ENCODE measurements around the gene ZDHHC11.
"Not testable (repeated sequence)": the region's sequence is repeated elsewhere in the genome, so short reads cannot be mapped to it uniquely, and the experiment has no call there.

The ZDHHC11 gene

DNA sequence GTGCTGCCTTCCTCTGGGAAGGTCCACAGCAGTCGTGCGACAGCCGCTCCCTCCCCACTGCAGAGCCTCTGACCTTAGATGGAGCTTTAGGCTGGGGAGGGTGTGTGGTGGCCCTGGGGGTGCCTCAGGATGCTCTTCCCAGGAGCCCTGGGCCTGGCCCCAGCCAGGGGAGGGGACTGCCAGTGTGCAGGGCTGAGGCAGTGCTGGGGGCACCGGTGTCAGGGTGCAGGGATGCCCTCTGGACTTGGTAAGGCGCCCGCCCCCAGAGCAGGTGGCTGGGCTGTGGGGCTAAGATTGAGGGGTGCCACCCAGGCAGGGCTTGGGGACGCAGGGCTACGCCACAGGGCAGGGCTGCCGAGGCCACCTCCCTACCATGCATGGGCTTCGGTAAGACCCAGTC lies 80.2 kb downstream of the ZDHHC11 start:
- DNase-seq (ENCODE audit: insufficient read length, low spot score); FAIRE-seq: not testable (repeated sequence)

- DNase-seq (ENCODE audit: insufficient read length, low spot score); FAIRE-seq: not testable (repeated sequence)
These were observed 81.2 kb downstream of the ZDHHC11 start for GRCh38 chr5:769485-770145.

GRCh38 chr5:766666-767431 lies 83.9 kb downstream of the ZDHHC11 start:
- DNase-seq (ENCODE audit: insufficient read length, low spot score) (no peak), FAIRE-seq (no peak)
- no peak for TF ChIP-seq POLR2A (IDR thresholded peaks at IDR 0.05; ENCODE audit: low read depth, low read length)

- DNase-seq (ENCODE audit: insufficient read length, low spot score) (peak; percentile 2), FAIRE-seq (no peak)
- no peak for TF ChIP-seq POLR2A (IDR thresholded peaks at IDR 0.05; ENCODE audit: low read depth, low read length)
These were observed 84.7 kb downstream of the ZDHHC11 start for GRCh38 chr5:765948-766631.

DNA sequence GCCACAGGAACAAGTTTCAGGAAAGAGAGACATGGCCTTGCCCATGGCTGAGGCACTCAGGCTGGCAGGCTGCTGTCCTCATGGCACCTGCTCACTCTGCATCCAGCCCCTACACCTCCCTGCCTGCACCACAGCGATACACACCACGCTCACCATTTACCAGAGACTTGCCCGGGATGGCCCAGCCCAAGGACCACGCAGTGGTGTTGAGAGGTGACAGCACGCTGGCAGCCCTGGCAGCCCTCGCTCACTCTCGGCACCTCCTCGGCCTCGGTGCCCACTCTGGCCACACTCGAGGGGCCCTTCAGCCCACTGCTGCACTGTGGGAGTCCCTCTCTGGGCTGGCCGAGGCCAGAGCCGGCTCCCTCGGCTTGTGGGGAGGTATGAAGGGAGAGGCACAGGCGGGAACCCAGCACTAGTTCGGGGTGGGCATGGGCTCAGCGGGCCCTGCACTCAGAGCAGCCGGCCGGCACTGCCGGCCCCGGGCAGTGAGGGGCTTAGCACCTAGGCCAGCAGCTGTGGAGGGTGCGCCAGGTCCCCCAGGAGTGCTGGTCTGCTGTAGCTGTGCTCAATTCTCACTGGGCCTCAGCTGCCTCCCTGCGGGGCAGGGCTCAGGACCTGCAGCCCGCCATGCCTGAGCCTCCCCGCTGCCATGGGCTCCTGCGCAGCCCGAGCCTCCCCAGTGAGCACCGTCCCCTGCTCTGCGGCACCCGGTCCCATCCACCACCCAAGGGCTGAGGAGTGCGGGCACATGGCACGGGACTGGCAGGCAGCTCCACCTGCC lies 86.6 kb downstream of the ZDHHC11 start:
- FAIRE-seq (no peak), DNase-seq (ENCODE audit: insufficient read length, low spot score) (peak; percentile 5)
- no peak for TF ChIP-seq POLR2A (IDR thresholded peaks at IDR 0.05; ENCODE audit: low read depth, low read length)

DNA sequence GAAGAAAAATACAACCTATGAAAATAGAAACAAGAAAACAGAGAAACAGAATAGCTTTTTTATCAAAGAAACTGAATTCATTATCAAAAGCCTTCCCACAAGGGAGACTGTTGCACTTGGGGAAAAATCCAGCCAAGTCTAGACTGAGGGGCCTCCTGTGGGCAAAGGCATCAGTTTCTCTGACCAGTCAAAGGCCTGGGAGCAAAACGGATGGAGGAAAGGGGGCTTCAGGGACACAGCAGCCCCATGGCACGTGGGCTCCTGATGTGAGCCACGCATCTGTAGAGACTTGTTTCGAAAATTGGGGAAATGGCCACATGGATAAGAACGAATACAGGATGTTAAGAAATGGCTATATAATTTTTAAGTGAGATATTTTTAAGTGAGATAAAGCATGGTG lies 87.4 kb downstream of the ZDHHC11 start:
- no peak for TF ChIP-seq POLR2A (IDR thresholded peaks at IDR 0.05; ENCODE audit: low read depth, low read length)

GRCh38 chr5:762996-763395 lies 87.8 kb downstream of the ZDHHC11 start:
- FAIRE-seq; DNase-seq (ENCODE audit: insufficient read length, low spot score): not testable (repeated sequence)

More for the DNA sequence above, 87.4 kb downstream of the ZDHHC11 start:
- DNase-seq (ENCODE audit: insufficient read length, low spot score): peak; percentile 2
- FAIRE-seq: no peak

DNA sequence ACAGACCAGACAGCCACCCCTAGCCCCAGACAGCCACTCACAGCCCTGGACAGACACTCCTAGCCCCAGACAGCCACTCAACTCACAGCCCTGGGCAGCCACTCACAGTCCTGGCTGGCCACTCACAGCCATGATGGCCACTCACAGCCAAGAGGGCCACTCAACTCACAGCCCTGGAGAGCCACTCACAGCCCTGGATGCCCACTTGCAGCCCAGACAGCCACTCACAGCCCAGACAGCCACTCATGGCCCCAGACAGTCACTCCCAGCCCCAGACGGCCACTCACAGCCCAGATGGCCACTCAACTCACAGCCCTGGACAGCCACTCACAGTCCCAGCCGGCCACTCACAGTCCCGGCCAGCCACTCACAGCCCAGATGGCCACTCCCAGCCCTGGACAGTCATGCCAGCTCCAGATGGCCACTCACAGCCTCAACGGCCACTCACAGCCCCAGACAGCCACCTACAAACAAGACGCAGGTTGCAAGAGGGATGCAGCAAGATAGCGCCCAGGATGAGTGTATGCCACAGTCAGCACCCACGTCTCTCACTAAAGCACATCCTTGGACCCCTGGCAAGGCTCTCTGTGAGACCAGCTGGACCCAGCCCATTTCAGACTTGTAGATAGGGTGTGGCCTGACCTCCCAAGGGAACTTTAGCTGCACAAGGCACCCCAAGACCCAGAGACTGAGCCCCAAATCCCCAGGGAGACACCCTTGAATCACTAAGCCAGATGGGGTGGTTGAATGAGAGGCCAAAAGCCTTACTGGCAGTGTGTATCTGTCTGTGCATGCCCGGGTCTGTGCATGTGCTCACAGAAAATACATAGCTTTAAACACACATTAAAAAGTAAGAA lies 88.7 kb downstream of the ZDHHC11 start:
- DNase-seq (ENCODE audit: insufficient read length, low spot score) (peak; percentile 2), FAIRE-seq (no peak)

GRCh38 chr5:761059-761771 lies 89.6 kb downstream of the ZDHHC11 start:
- DNase-seq (ENCODE audit: insufficient read length, low spot score) (peak; percentile 2), FAIRE-seq (no peak)
- TF ChIP-seq POLR2A (IDR thresholded peaks at IDR 0.05; ENCODE audit: low read depth, low read length): no peak

More for the DNA sequence above, 88.7 kb downstream of the ZDHHC11 start:
- TF ChIP-seq POLR2A (IDR thresholded peaks at IDR 0.05; ENCODE audit: low read depth, low read length): no peak

DNA sequence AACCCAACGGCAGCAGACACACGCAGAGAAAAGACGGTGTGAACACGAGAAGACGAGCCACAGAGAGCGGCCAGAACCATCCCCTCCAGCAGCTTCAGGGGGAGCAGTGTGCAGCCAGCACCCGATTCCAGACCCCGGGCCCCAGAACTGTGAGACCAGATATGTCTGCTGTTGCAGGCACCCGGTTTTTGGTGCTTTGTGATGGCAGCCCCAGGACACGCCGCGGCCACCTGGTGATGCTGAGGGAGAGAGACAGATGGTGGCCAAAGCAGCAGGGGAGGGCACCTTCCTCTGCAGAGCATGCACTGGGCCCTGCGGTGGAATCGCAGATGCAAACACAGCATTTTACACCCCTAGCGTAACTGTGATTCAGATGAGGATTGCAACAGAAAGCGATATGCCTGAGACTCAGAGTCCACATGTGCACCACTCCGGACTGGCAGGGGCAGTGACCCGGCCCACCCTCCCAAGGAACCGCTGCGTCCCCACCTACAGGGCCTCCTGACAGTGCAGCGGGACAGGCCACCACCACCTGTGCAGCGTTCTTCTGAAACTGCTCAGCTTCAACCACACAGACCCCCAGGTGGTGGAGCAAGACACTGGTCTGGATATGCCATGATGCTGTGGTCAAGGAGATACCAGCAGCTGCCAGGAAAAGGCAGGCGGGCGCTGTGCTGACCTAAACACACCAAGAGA lies 90.3 kb downstream of the ZDHHC11 start:
- no peak for TF ChIP-seq POLR2A (IDR thresholded peaks at IDR 0.05; ENCODE audit: low read depth, low read length)
- peak; percentile 1 for DNase-seq (ENCODE audit: insufficient read length, low spot score)
- FAIRE-seq: no peak

DNA sequence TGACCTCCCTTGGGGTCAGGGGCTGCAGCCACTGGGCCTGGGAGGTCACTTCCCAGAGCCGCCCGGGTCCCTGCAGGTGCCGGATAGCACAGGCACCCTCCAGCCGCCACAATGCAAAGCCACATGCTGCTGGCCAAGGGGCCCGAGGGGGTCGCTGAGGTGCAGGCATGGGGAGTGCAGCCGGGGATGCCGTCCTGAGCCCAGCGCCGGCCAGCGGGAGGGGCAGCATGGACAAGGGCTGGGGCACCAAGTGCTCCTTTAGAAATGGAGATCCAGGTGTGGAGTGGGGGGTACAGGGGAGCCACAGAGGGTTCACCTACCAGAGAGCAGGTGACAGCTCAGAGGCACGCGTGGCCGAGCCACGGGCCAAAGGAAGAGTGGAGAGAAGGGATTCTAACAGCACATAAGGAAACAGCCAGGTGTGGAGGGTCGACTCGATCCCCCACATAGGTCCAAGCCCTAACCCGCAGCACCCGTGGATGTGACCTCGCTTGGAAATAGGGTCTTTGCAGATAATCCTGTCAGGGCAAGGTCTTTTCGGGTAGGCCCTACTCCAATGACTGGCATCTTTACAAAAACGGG lies 90.9 kb downstream of the ZDHHC11 start:
- FAIRE-seq (no peak), DNase-seq (ENCODE audit: insufficient read length, low spot score) (no peak)
- no peak for TF ChIP-seq POLR2A (IDR thresholded peaks at IDR 0.05; ENCODE audit: low read depth, low read length)

Measured in H54 (cell line).